ENCODE data around the gene SRGAP1.

- no peak for TF ChIP-seq CTCF (IDR thresholded peaks at IDR 0.05)
- no peak for TF ChIP-seq EP300 (IDR thresholded peaks at IDR 0.05)
These were observed 277.7 kb downstream of the SRGAP1 start for GRCh38 chr12:64122154-64122553.
